ENCODE measurements around the gene SUGP1.
"Not testable (repeated sequence)": the region's sequence is repeated elsewhere in the genome, so short reads cannot be mapped to it uniquely, and the experiment has no call there.

SUGP1 gene

DNA sequence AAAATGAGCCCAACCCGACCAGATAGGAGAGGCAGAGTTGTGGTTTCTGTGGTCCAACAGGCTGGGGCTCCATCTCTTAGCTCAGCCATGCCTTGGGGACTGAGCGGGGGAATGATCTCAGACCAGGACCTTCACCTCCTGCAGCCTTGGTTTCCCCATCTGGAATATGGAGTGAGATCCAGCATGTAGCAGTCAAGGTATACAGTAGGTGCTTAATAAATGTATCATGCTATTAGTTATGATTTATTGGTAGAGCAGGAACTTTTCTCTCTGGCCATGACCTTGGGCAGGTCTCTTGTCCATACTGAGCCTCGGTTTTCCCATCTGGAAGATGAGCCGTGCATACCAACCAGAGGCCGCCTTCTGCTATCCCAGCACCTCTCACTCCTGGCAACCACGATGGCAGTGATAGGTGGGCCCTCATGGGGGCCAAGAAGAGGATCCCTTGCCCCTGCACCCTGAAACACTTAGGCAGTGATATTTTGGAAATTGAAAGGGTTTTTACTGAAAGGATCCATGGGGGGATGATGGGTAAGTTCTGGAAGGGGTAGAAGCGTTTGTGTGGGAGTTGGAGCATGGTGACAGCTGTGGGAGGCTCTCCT is 56.3 kb downstream of the SUGP1 start:
- DNase-seq (ENCODE audit: low spot score) = no peak

DNA sequence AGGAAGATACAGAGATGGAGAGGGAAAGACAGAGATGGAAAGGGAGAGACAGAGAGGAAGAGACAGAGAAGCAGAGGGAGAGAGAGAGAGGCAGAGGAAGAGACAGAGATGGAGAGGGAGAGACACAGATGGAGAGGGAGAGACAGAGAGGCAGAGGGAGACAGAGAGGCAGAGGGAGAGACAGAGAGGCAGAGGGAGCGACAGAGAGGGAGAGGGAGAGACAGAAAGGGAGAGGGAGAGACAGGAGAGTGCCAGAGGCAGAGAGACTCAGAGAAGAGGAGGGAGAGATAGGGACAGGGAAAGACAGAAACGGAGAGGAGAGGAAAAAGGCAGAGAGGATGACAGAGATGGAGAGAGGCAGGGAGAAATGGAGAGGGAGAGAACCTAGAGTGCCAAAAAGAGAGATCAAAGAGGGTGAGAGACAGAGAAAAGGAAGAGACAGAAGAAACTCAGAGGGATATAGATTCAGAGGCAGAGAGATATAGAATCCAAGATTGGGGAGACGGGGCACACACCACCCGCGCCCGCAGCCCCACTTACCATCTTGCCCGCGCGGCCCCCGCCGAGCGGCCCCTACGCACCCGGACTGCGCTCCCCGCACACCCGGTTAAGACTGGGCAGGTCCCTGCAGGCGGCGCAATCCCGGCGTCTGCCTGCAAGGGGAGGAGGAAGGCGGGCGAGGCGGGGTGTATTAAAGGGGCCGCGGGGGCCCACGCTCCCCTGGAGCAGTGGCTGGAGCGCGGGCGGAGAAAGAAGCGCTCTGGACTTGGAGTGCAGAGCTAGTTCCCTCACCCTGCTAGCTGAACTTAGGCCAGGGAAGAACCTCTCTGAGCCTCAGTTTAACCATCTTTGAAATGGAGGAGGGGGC is 57.9 kb downstream of the SUGP1 start:
- no peak for DNase-seq (ENCODE audit: low spot score)

DNA sequence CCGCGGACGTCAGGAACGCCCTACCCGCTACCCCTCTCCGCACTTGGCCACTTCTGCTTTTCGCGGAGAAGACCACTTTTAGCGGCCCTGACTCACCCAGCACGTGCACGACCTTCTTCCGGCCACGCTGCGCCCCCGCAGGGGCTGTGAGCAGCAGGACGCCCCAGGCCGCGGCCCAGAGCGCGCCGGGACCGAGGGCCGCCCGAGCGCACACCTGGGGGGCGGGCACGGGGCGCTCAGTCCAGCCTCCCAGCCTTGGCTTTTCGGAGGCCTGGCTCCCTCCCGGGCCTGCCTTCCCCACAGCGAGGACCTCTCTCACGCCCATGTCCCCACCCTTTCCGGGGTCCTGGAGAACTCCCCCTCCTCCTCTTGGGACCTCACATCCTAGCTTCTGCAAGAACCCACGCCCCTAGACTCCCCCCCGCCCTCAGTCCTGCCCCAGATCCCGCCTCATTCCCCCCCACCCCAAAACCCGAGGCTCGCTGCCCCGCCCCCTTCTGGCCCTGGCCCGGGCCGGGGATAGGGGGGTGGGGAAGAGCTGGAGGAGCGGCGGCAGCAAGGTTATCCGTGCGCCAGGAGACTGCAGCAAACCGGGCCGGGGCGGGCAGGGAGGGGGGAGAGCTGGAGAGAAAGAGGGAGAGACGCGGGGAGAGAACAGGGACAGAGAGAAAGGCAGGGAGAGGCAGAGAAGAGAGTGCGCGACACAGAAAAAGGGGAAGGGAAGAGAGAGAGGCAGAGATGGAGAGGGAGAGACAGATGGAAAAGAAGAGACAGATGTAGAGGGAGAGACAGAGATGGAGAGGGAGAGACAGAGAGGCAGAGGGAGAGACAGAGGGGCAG is 58.7 kb downstream of the SUGP1 start:
- DNase-seq (ENCODE audit: low spot score) = no peak

GRCh38 chr19:19260417-19261214 is 59.7 kb downstream of the SUGP1 start:
- no peak for DNase-seq (ENCODE audit: low spot score)

DNA sequence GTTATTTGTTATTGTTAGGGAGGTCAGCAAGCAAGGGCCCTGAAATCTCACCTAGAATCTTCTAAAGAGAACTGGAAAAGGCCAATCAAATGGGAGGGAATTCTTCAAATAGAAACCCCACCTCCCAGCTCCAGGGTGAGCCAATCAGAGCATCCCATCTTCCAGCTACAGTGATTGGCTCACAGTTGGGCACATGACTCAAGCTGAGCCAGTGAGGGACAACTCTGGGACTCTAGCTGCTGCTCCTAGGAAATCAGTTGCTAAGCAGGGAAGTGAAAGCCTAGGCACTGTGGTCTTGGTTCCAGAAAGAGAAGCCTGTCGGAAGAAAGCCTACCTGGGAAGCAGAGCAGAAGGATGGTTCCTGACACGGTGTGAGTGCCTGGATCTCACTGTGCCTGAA is 60.6 kb downstream of the SUGP1 start:
- DNase-seq (ENCODE audit: low spot score) = no peak

DNA sequence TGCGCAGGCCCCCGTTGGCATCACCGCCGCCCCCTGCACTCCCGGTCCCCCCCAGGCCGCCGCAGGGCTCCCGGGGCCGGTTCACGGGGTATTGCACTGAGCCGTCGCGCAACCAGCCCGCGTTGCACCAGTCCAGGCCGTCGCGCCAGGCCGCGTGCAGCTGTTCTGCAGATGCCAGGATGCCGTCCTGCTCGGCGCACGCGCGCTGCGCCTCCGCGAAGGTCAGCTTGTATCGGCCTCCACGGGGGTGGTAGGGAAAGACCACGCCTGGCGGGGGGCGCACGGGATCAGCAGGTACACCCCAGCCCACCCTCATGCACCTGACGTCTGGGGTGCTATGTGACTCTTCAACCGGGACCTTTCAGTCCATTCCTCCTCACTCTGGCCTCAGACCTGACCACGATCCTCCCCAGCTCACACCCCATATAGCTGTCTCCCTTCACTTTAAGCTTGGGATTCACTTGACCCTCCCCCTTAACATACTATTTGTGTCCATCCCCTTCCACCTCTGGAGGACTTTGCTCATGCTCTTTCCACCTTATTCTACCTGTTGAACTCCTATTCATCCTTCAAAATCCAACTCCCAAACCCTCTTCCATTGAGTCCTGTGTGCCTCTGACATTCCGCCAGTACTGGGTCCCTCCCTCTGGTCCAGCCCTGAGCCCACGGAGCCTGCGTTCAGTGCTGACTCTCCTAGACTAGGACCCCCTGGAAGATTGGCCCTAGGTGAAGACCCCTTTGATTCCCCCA is 61.5 kb downstream of the SUGP1 start:
- DNase-seq (ENCODE audit: low spot score) = no peak

DNA sequence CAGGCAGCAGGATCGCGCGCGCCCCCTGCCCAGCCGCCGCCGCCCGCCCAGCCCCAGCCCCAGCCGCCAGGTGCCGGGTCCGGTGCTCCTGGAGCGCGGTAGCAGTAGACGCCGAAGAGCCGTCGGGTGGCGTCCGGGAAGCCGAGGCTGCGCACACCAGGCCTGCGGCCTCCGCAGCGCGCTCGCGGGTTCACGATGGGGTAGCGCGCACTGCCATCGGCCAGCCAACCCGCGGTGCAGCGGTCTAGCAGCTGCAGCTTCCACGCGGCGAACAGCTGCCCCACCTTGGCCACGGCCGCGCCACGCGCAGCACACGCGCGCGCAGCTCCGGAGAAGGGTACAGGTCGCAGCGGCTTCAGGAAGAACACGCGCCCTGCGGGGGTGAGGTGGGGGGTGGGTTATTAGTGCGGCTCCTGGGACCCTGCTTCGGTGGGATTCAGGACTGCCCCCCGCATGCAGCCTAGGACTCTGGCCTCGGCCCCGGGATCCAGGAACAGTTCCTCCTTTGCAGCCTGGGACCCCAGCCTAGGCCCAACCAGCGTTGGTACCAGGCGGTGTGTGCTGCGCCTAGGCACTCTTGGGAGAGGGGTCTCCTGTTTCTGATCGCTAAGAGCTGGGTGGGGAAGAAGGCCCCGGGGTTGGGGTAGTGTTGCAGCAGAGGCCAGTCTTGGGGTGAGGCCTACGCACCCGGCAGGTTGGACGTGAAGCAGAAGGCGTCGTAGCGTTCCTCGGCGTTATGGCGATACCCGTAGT is 62.3 kb downstream of the SUGP1 start:
- DNase-seq (ENCODE audit: low spot score) = no peak

- DNase-seq (ENCODE audit: low spot score) = no peak
These were observed 63.2 kb downstream of the SUGP1 start for GRCh38 chr19:19257137-19257536.

GRCh38 chr19:19256072-19256969 is 64.0 kb downstream of the SUGP1 start:
- no peak for DNase-seq (ENCODE audit: low spot score)

GRCh38 chr19:19253409-19253808 is 66.9 kb downstream of the SUGP1 start:
- DNase-seq (ENCODE audit: low spot score) = not testable (repeated sequence)

DNA sequence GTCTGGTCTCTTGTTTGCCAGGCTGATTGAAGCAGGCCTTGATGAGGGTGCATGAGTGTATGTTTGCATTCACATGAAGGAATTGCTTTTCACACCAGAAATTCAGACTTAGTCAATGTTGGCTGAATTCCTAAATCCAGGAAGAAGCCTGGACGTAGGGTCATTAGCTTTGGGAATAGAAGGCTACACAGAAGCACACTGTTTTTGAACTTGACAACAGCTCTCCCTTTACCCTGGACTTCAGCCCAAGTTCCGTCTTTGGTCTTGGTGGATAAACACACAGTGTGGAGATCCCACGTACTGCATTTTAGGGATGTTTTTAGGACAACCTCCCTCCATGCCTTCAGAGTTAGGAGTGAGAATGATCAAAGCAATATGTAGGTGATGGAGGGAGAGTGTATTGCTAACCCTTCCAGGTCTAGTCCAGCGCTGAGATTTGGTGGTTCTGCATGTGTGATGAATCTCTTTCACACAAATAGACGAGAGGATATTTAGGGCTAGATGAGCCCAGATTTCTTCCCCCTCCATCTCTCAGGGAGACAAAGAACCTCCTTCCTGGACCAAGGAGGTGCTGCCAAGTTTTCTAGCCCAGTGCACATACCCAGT is 70.0 kb downstream of the SUGP1 start:
- DNase-seq (ENCODE audit: low spot score) = no peak

GRCh38 chr19:19240476-19240875 is 79.8 kb downstream of the SUGP1 start:
- no peak for DNase-seq (ENCODE audit: low spot score)

DNA sequence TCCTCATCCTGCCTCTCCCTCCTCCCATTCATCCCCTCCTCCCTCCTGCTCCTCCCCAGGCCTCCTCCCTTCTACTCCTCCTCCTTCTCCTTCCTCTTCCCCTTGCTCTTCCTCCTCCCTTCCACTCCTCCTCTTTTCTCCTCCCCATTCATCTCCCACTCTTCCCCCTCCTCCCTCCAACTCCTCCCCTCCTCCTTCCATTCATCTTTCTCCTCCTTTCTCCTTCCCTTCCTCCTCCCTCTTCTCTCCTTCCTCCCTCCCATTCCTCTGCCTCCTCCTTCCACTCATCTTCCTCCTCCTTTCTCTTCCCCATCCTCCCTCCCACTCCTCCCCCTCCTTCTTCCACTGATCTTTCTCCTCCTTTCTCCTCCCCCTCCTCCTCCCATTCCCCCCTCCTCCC is 80.6 kb downstream of the SUGP1 start:
- DNase-seq (ENCODE audit: low spot score) = no peak

DNA sequence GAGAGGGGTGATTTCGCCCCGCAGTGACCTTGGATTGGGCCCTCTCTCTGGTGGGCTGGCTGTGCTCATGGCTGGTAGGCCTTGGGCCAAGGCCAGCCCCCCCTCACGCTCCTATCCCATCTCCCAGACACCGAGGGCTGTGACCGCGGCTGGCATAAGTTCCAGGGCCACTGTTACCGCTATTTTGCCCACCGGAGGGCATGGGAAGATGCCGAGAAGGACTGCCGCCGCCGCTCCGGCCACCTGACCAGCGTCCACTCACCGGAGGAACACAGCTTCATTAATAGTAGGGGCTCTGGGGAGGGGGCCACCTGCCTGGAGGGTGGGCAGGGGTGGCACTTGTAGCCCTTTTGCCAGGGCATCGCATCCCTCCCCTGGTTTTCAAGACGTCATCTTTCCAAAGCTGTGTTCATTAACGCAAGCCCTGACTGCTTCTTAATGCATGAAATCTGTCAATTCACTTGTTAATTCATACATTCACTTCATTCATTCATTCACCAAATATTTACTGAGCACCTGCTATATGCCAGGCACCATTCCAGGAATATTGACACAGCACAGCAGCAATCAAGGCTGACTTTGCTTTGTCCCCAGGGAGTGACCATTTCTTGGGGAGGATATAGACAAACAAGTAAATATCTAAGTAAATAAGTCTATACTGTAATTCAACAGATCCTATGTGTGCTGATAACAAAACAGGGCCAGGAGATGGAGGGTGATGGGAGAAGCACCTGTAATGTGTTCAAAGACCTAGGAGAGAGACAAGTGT is 82.0 kb downstream of the SUGP1 start:
- DNase-seq (ENCODE audit: low spot score) = no peak

DNA sequence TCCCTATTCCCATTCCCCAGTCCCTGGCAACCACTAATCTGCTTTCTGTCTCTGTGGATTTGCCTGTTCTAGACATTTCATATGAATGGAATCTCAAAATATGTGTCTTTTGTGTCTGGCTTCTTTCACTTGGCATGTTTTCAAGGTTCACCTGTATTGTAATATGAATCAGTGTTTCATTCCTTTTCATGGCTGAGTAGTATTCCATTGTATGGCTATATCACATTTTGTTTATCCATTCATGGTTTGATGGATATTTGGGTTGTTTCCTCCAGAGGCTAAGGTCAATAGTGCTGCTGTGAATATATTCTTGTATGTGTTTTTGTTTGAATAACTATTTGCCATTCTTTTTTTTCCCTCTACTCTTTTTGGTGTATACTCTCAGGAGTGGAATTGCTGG is 84.1 kb downstream of the SUGP1 start:
- DNase-seq (ENCODE audit: low spot score) = no peak

GRCh38 chr19:19234220-19234816 is 86.0 kb downstream of the SUGP1 start:
- DNase-seq (ENCODE audit: low spot score) = no peak

DNA sequence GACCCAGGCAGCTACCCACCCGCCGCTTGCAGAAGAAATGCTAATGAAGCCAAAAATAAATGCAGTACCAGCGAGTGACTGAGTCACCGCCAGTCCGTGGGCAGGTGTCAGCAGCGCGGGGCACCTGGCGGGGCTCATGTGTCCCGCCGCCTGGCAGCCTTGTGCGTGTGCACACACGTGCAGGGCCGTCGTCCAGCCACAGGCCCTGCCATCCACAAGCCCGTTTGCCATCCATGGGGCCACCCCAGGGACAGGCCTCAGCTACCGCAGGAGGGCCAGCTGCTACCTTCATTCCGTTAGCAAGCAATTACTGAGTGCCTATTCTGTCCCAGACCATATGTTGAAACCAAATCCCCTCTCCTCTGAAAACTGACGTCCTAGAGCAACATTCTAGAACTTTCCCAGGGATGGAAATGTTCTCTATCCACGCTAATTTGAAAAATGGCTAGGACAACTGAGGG is 88.0 kb downstream of the SUGP1 start:
- DNase-seq (ENCODE audit: low spot score) = peak; percentile 63

GRCh38 chr19:19230999-19231398 is 89.3 kb downstream of the SUGP1 start:
- no peak for DNase-seq (ENCODE audit: low spot score)
